ENCODE data around the gene BSX. TPM values are rescaled to one million over a fixed set of nuclear protein-coding genes. Genes with fewer than 3 reads are reported as not detected.

The BSX gene
- total and polyA plus RNA-seq, 2 experiments from 2014 or later: not detected

- Histone ChIP-seq H2AFZ (no peak overlapping the region), H3K79me2 (ENCODE audit: insufficient read depth) (no peaks in the 10 kb centered on the region), H3K4me3 (no peak overlapping the region), H3K27me3 (replicated peaks; ENCODE audit: insufficient read depth) (no peaks in the 10 kb centered on the region), H3K4me1 (ENCODE audit: insufficient read depth) (no peaks in the 10 kb centered on the region; the same call in 1 of the 2 replicates), H3K9me2 (ENCODE audit: insufficient read depth) (no peaks in the 10 kb centered on the region), H3K4me2 (ENCODE audit: unreplicated experiment) (no peak overlapping the region), H3F3A (ENCODE audit: insufficient read depth) (no peaks in the 10 kb centered on the region), H3K36me3 (ENCODE audit: low read depth) (no peaks in the 10 kb centered on the region), H3K27ac (no peak overlapping the region), H4K20me1 (ENCODE audit: insufficient read depth) (no peaks in the 10 kb centered on the region), H3K9ac (no peak overlapping the region), H3K9me3 (ENCODE audit: low read depth) (no peaks in the 10 kb centered on the region)
- in situ Hi-C loops (cut with MboI): no loop called here
- TF ChIP-seq EZH2phosphoT487 (IDR thresholded peaks at IDR 0.05; ENCODE audit: insufficient read depth, low read depth): no peak
- no peak for TF ChIP-seq EZH2 (IDR thresholded peaks at IDR 0.05; ENCODE audit: insufficient read depth, poor library complexity, severe bottlenecking)
- no peak for DNase-seq
- 95% methylated on average over 2 of the region's 2 CpGs for WGBS, 2 experiments (ENCODE audit: low coverage in 1 of 2, low lambda C conversion rate in 2 of 2, missing lambda C conversion rate in 2 of 2)
Observed at GRCh38 chr11:122938557-122938956, 43.1 kb downstream of the BSX start.

GRCh38 chr11:122937983-122938382 lies 43.7 kb downstream of the BSX start:
- DNase-seq: no peak
- Histone ChIP-seq H3K4me3 (no peak overlapping the region), H3K4me1 (ENCODE audit: insufficient read depth) (peaks cover 3% of the 10 kb centered on the region; the same call in 1 of the 2 replicates), H3K9me2 (ENCODE audit: insufficient read depth) (no peaks in the 10 kb centered on the region), H3K27ac (no peak overlapping the region), H3F3A (ENCODE audit: insufficient read depth) (peaks cover 4% of the 10 kb centered on the region; the same call in 1 of the 2 replicates), H3K36me3 (ENCODE audit: low read depth) (no peaks in the 10 kb centered on the region), H2AFZ (no peak overlapping the region), H3K27me3 (replicated peaks; ENCODE audit: insufficient read depth) (no peaks in the 10 kb centered on the region), H3K9me3 (ENCODE audit: low read depth) (no peaks in the 10 kb centered on the region), H3K79me2 (ENCODE audit: insufficient read depth) (no peaks in the 10 kb centered on the region), H3K4me2 (ENCODE audit: unreplicated experiment) (no peak overlapping the region), H4K20me1 (ENCODE audit: insufficient read depth) (no peaks in the 10 kb centered on the region), H3K9ac (no peak overlapping the region)
- no peak for TF ChIP-seq EZH2 (IDR thresholded peaks at IDR 0.05; ENCODE audit: insufficient read depth, poor library complexity, severe bottlenecking)
- no peak for TF ChIP-seq EZH2phosphoT487 (IDR thresholded peaks at IDR 0.05; ENCODE audit: insufficient read depth, low read depth)
- WGBS, 2 experiments (ENCODE audit: low coverage in 1 of 2, low lambda C conversion rate in 2 of 2, missing lambda C conversion rate in 2 of 2): 93 to 98% methylated on average over 3 of the region's 3 CpGs
- in situ Hi-C loops (cut with MboI): no loop called here

GRCh38 chr11:122933416-122933815 lies 48.2 kb downstream of the BSX start:
- peak; percentile 53 for DNase-seq
- Histone ChIP-seq H3K4me2 (ENCODE audit: unreplicated experiment) (no peak overlapping the region), H3K79me2 (ENCODE audit: insufficient read depth) (no peaks in the 10 kb centered on the region), H3K9me2 (ENCODE audit: insufficient read depth) (no peaks in the 10 kb centered on the region), H3K9me3 (ENCODE audit: low read depth) (no peaks in the 10 kb centered on the region), H3K36me3 (ENCODE audit: low read depth) (no peaks in the 10 kb centered on the region), H2AFZ (no peak overlapping the region), H3K4me1 (ENCODE audit: insufficient read depth) (peaks cover 3% of the 10 kb centered on the region; the same call in 1 of the 2 replicates), H4K20me1 (ENCODE audit: insufficient read depth) (no peaks in the 10 kb centered on the region), H3K27me3 (replicated peaks; ENCODE audit: insufficient read depth) (no peaks in the 10 kb centered on the region), H3K4me3 (no peak overlapping the region), H3K27ac (no peak overlapping the region), H3F3A (ENCODE audit: insufficient read depth) (peaks cover 5% of the 10 kb centered on the region; the same call in 1 of the 2 replicates), H3K9ac (no peak overlapping the region)
- TF ChIP-seq EZH2phosphoT487 (IDR thresholded peaks at IDR 0.05; ENCODE audit: insufficient read depth, low read depth) (no peak), EZH2 (IDR thresholded peaks at IDR 0.05; ENCODE audit: insufficient read depth, poor library complexity, severe bottlenecking) (no peak)
- WGBS, 2 experiments (ENCODE audit: low coverage in 1 of 2, low lambda C conversion rate in 2 of 2, missing lambda C conversion rate in 2 of 2): 23 to 25% methylated on average over 2 of the region's 2 CpGs
- in situ Hi-C loops (cut with MboI): no loop called here

- H2AFZ ChIP-seq: no peak overlapping the region
- H3K27ac ChIP-seq: no peak overlapping the region
- no peak for DNase-seq
- TF ChIP-seq EZH2 (IDR thresholded peaks at IDR 0.05; ENCODE audit: insufficient read depth, poor library complexity, severe bottlenecking) (no peak), EZH2phosphoT487 (IDR thresholded peaks at IDR 0.05; ENCODE audit: insufficient read depth, low read depth) (no peak)
- H3K4me1 ChIP-seq (ENCODE audit: insufficient read depth): peaks cover 3% of the 10 kb centered on the region; the same call in 1 of the 2 replicates
- peaks cover 5% of the 10 kb centered on the region; the same call in 1 of the 2 replicates for H3F3A ChIP-seq (ENCODE audit: insufficient read depth)
- 78 to 84% methylated on average over 6 of the region's 6 CpGs for WGBS, 2 experiments (ENCODE audit: low coverage in 1 of 2, low lambda C conversion rate in 2 of 2, missing lambda C conversion rate in 2 of 2)
- H3K36me3 ChIP-seq (ENCODE audit: low read depth): no peaks in the 10 kb centered on the region
- H3K4me3 ChIP-seq: no peak overlapping the region
- H3K9me2 ChIP-seq (ENCODE audit: insufficient read depth): no peaks in the 10 kb centered on the region
- H3K27me3 ChIP-seq (replicated peaks; ENCODE audit: insufficient read depth): no peaks in the 10 kb centered on the region
- H4K20me1 ChIP-seq (ENCODE audit: insufficient read depth): no peaks in the 10 kb centered on the region
- H3K9ac ChIP-seq: no peak overlapping the region
- in situ Hi-C loops (cut with MboI): no loop called here
- no peaks in the 10 kb centered on the region for H3K9me3 ChIP-seq (ENCODE audit: low read depth)
- no peaks in the 10 kb centered on the region for H3K79me2 ChIP-seq (ENCODE audit: insufficient read depth)
- H3K4me2 ChIP-seq (ENCODE audit: unreplicated experiment): no peak overlapping the region
Observed at GRCh38 chr11:122931510-122931909, 50.1 kb downstream of the BSX start.

Other genes starting within 250 kb of the BSX start
- not detected in 2 replicates for gene CRTAM, start 143.3 kb downstream of the BSX start, total RNA-seq (2014; rRNA removed; shearing (Covaris generic))
- not detected in 2 replicates for gene CRTAM, start 143.3 kb downstream of the BSX start, polyA plus RNA-seq (2016; fragmentation: Nextera tagmentation; extraction: Ambion mirVana)
- gene JHY, start 99.1 kb downstream of the BSX start, total RNA-seq (2014; rRNA removed; shearing (Covaris generic)): 5.1 and 7.3 TPM in 2 replicates
- 5.3 and 6.7 TPM in 2 replicates for gene JHY, start 99.1 kb downstream of the BSX start, polyA plus RNA-seq (2016; fragmentation: Nextera tagmentation; extraction: Ambion mirVana)
- gene HSPA8, start 80.3 kb upstream of the BSX start, total RNA-seq (2014; rRNA removed; shearing (Covaris generic)): 2,043 and 2,414 TPM in 2 replicates
- 708 and 741 TPM in 2 replicates for gene HSPA8, start 80.3 kb upstream of the BSX start, polyA plus RNA-seq (2016; fragmentation: Nextera tagmentation; extraction: Ambion mirVana)
- 195 and 215 TPM in 2 replicates for gene CLMP, start 213.4 kb upstream of the BSX start, total RNA-seq (2014; rRNA removed; shearing (Covaris generic))
- 159 and 166 TPM in 2 replicates for gene CLMP, start 213.4 kb upstream of the BSX start, polyA plus RNA-seq (2016; fragmentation: Nextera tagmentation; extraction: Ambion mirVana)

Data from GM23248 (cell line).